Measurements from ENCODE around the gene WDR6. TPM values are rescaled to one million over a fixed set of nuclear protein-coding genes. Genes with fewer than 3 reads are reported as not detected.

WDR6 gene
- total and polyA plus RNA-seq, 10 of the 15 experiments (the other 5 are each of a cell fraction or from before 2014, with no cell fraction given) = 21.3 to 169 (median 107) TPM

- TF ChIP-seq SMAD1 (IDR thresholded peaks at IDR 0.05; ENCODE audit: low read depth, partially characterized antibody) (no peak), TCF7 (IDR thresholded peaks at IDR 0.05; ENCODE audit: borderline replicate concordance) (no peak), CHD2 (IDR thresholded peaks at IDR 0.05; ENCODE audit: borderline replicate concordance, low read depth, low read length) (peak; percentile 89), TARDBP (IDR thresholded peaks at IDR 0.05; ENCODE audit: borderline replicate concordance) (no peak), PML (IDR thresholded peaks at IDR 0.05; ENCODE audit: low read length) (no peak), ZNF687 (IDR thresholded peaks at IDR 0.05) (peak; percentile 78), RAD21 (IDR thresholded peaks at IDR 0.05; ENCODE audit: insufficient read depth, low read depth, low read length) (0 out of 2 replicates have a peak, but pooled peaks have one; percentile 14), USF1 (IDR thresholded peaks at IDR 0.05; ENCODE audit: borderline replicate concordance, extremely low read length, insufficient read depth, low read depth, low read length) (no peak)
These were observed 14.9 kb downstream of the WDR6 start, which contains the start of gene NDUFAF3 (continued) for GRCh38 chr3:49021813-49022687.
